ENCODE data around the gene SSMEM1.
"Not testable (repeated sequence)": the region's sequence is repeated elsewhere in the genome, so short reads cannot be mapped to it uniquely, and the experiment has no call there.

Gene SSMEM1, protein sequence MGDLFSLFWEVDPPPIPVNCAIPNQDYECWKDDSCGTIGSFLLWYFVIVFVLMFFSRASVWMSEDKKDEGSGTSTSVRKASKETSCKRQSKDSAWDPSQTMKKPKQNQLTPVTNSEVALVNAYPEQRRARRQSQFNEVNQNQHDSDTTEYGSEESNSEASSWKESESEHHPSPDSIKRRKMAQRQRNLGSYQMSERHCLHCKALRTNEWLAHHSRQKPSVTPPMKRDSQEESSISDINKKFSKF

DNA sequence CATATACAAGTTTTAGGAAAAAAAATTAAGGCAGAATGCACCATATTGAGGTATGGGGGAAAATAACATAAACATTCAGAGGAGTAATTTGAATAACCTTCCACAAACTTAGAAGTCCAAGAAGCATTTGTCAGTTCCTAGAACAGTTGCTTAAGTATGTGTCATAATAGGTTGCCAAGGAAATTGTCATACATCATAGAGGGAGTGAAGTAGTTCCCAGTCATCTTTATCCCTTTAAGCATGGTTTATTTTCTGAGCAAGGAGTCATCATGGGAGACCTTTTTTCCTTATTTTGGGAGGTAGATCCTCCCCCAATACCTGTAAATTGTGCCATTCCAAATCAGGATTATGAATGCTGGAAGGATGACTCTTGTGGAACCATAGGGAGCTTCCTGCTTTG is at the start of gene SSMEM1:
TSS of gene SSMEM1 (plus strand) at position 219 of the 400 bp plus-strand sequence. CDS start at position 270, 51 bp downstream.
- no peak within 1 kb of the TSS for H3K4me3 Mint-ChIP-seq
- H3K27ac Mint-ChIP-seq = no peak within 1 kb of the TSS
- CTCF ChIA-PET = no interaction called here

DNA sequence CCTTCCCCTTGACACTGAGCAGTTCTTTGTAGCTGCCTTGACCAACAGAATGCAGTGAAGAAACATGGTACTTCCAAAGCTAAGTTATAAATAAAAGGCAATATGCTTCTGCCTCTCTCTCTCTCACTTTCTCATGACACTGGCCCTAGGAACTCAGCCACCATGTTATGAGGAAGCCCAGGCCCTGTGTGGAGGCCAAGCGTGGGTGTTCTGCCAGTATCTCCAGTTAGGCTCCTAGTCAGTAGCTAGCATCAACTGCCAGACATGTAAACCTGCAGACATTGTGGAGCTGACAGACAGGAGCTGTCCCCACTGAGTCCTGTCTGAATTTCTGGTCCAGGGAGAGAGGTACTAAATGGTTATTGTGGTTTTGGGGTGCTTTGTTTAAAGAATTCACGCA is 47.6 kb upstream of the SSMEM1 start:
- DNase-seq = no peak
- Mint-ChIP-seq H3K36me3 (peaks cover 49% of the 10 kb centered on the region), H3K27ac (no peak overlapping the region), H3K9me3 (no peaks in the 10 kb centered on the region), H3K4me3 (no peak overlapping the region), H3K4me1 (no peaks in the 10 kb centered on the region), H3K27me3 (peaks cover 4% of the 10 kb centered on the region)
- CTCF ChIA-PET = no interaction called here

More for the DNA sequence above, at the start of gene SSMEM1:
- Mint-ChIP-seq H3K27me3 (peaks cover 4% of the 10 kb centered on the region), H3K9me3 (no peaks in the 10 kb centered on the region), H3K36me3 (peaks cover 10% of the 10 kb centered on the region), H3K4me1 (peaks cover 26% of the 10 kb centered on the region)
- DNase-seq = no peak

DNA sequence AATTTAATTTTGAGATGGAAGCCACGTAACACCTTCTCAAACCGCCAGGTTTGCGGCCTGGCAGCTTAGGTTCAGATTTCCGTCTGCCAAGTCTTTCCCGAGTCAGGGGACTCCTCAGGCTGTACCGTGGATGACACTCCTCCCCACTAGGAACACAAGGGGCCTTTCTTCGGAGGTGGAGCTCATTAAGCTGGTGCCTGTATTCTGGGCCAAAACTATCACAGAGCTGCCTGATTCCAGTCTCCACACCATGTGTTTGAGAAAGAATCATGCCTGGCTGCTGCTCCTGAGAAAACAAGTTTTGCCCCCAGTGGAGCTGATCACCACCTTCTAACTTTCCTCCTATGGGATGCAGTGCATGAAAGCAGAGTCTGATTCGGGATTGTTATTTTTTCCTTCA is 47.2 kb upstream of the SSMEM1 start:
- H3K9me3 Mint-ChIP-seq = no peaks in the 10 kb centered on the region
- H3K4me1 Mint-ChIP-seq = no peaks in the 10 kb centered on the region
- no peak overlapping the region for H3K4me3 Mint-ChIP-seq
- H3K27me3 Mint-ChIP-seq = peaks cover 4% of the 10 kb centered on the region
- H3K36me3 Mint-ChIP-seq = peaks cover 49% of the 10 kb centered on the region
- no peak for DNase-seq
- CTCF ChIA-PET = no interaction called here
- H3K27ac Mint-ChIP-seq = no peak overlapping the region

DNA sequence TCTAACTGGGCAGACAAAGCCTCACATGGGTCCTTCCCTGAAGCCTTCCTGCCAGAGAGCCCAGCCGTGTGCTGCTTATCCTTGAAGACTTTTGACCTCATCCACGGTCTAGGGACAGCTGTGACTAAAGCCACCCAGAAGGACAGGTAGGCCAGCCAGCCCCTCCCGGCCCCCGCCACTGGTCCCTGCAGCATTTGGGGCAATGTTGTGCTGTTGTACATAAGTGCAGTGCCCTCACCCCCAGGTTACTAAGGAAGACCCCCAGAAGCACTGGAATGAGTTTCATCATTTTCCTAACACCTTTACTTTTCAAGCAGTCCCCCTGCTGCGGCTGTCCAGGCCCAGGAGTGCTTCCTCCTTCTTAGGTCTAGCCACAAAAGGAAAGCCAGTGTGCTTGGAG is 45.5 kb upstream of the SSMEM1 start:
- H3K36me3 Mint-ChIP-seq = peaks cover 49% of the 10 kb centered on the region
- no peaks in the 10 kb centered on the region for H3K9me3 Mint-ChIP-seq
- no peak for DNase-seq

DNA sequence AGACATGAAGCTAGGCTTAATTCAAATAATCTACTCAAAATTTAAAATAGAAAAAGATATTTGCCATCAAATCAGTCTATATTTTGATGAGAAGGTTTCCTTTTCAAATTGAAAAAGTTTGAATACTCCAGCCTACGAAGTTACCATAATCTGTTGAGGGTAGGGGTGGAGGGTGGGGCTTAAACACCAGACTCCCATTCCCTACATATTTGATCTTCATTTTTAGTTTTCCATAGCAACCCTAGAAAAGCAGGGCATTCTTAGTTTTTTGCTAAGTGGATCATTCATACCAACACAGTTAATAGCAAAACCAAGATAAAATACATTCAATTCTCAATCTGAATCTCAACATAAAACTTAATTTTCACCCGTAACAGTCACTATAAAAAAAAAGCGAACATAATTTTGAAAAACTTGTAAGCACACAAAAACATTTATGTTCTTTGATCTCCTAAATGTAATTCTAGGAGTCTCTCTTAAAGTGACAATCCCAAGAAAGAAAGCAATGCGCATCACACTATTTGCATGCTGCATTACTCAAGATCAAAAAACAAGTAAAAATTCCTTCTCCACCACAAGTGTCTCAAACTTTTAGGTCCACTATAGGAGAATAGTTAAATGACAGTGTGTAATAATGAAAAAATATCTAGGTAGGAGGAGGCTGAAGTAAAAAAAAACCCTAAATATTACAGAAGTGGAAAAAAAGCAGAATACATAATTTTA is 33.3 kb upstream of the SSMEM1 start:
- DNase-seq = no peak
- peaks cover 30% of the 10 kb centered on the region for H3K36me3 Mint-ChIP-seq
- no peaks in the 10 kb centered on the region for H3K27me3 Mint-ChIP-seq
- no peak overlapping the region for H3K27ac Mint-ChIP-seq
- no peaks in the 10 kb centered on the region for H3K4me1 Mint-ChIP-seq
- CTCF ChIA-PET = no interaction called here
- H3K4me3 Mint-ChIP-seq = no peak overlapping the region
- H3K9me3 Mint-ChIP-seq = no peaks in the 10 kb centered on the region

More for the DNA sequence above, 45.5 kb upstream of the SSMEM1 start:
- Mint-ChIP-seq H3K27ac (no peak overlapping the region), H3K4me3 (no peak overlapping the region), H3K4me1 (no peaks in the 10 kb centered on the region), H3K27me3 (no peaks in the 10 kb centered on the region)
- CTCF ChIA-PET = no interaction called here

DNA sequence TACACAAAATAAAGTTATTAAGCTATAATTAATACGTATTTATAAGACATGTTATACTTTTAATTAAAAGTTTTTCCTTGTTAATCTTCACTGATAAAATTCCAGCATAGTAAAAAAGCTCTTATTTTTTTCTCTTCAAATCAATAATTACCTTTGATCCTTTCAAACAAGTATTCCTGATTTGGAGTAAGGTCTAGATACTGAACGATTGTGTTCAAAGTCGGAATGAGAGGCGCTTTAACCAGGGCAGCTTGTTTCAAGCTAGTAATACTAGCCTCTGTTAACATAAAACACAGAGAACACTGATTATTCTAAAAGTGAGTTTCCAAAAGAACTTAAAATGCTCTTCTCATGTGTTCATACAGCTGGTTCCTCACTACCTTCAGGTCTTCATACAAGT is 29.4 kb upstream of the SSMEM1 start:
- Mint-ChIP-seq H3K27ac (no peak overlapping the region), H3K36me3 (peaks cover 38% of the 10 kb centered on the region), H3K4me3 (no peak overlapping the region), H3K27me3 (no peaks in the 10 kb centered on the region), H3K9me3 (no peaks in the 10 kb centered on the region), H3K4me1 (no peaks in the 10 kb centered on the region)
- CTCF ChIA-PET = interaction anchor here (1.3 kb wide), 1 partner anchor 27 kb away, joined by 3 read pairs; the partner anchor contains the start of gene TMEM209
- DNase-seq = no peak

DNA sequence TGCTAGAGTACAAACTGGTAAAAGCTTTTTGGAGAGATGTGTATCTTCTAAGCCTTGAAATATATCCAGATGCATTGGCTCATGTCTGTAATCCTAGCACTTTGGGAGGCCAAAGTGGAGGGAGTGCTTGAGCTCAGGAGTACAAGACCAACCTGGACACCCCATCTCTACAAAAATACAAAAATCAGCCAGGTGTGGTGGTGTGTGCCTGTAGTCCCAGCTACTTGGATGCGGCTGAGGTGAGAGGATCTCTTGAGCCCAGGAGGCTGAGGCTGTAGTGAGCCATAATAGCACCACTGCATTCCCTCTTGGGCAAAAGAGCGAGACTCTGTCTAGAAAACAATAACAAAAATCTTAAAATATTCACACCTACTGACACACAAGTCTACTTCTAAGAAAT is 28.0 kb upstream of the SSMEM1 start:
- H3K4me3 Mint-ChIP-seq = no peak overlapping the region
- H3K9me3 Mint-ChIP-seq = no peaks in the 10 kb centered on the region
- peaks cover 38% of the 10 kb centered on the region for H3K36me3 Mint-ChIP-seq
- no peaks in the 10 kb centered on the region for H3K27me3 Mint-ChIP-seq
- peaks cover 2% of the 10 kb centered on the region for H3K4me1 Mint-ChIP-seq
- H3K27ac Mint-ChIP-seq = no peak overlapping the region
- DNase-seq = no peak
- CTCF ChIA-PET = interaction anchor here (0.6 kb wide), 1 partner anchor 159 kb away, joined by 5 read pairs; no protein-coding TSS in a partner anchor

DNA sequence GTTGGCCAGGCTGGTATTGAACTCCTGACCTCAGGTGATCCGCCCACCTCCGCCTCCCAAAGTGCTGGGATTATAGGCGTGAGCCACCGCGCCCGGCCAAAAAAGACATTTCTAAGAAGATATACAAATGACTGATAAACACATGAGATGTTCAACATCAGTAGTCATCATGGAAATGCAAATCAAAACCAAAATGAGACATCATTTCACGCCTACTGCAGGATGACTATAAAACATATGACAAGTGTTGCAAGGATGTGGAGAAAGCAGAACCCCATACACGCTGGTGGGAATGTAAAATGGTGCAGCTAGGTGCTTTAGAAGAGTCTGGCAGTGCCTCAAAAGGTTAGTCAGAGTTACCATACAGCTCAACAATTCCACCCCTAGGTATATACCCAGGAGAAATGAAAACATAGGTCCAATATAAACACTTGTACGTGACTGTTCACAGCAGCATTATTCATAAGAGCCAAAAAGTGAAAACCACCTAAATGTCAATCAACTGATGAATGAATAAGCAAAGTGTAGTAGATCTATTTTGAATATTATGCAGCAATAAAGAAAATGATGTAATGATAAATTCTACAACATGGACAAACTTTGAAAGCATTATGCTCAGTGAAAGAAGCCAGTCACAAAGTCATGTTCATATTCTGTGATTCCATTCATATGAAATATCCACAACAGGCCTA is 26.9 kb upstream of the SSMEM1 start:
- no peak overlapping the region for H3K4me3 Mint-ChIP-seq

DNA sequence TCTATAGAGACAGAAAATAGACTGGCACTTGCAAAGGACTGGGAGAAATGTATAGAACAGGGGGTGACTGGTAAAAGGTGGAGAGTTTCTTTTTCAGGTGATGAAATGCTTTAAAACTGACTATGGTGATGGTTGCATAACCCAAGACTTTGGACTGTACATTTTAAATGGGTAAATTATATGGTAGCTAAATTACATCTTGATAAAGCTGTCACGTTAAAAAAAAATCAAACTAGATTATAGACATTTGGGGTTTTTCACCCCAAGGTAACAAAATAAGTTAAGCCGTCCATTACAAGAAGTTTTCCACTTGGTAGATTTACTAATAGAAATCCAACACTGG is 26.4 kb upstream of the SSMEM1 start:
- Mint-ChIP-seq H3K4me3 (no peak overlapping the region), H3K27me3 (no peaks in the 10 kb centered on the region), H3K27ac (no peak overlapping the region), H3K36me3 (peaks cover 37% of the 10 kb centered on the region), H3K9me3 (no peaks in the 10 kb centered on the region), H3K4me1 (peaks cover 2% of the 10 kb centered on the region)
- DNase-seq = no peak
- CTCF ChIA-PET = interaction anchor here (1.1 kb wide), 1 partner anchor 97 kb away, joined by 3 read pairs; no protein-coding TSS in a partner anchor

More for the DNA sequence above, 26.9 kb upstream of the SSMEM1 start:
- no peak for DNase-seq
- CTCF ChIA-PET = no interaction called here
- Mint-ChIP-seq H3K36me3 (peaks cover 37% of the 10 kb centered on the region), H3K9me3 (no peaks in the 10 kb centered on the region), H3K27ac (no peak overlapping the region), H3K4me1 (peaks cover 2% of the 10 kb centered on the region), H3K27me3 (no peaks in the 10 kb centered on the region)

DNA sequence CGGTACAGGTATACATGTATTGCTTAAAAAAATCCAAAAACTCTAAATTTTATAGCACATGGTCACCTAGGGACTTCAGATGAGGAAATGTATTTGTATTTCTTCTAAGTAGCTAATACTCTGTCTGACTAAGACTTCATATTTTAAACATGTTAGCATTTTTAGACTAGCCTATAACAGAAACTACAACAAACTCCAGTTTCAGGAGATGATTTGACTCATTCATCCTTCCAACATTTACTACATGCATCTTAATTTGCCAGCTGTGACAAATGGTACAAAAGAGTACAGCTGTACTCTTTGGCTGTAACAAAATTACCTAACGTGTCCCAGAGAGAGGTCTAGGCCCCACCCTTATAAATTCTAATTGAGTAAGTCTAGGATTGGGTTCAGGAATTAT is 24.7 kb upstream of the SSMEM1 start:
- Mint-ChIP-seq H3K36me3 (peaks cover 46% of the 10 kb centered on the region), H3K27ac (no peak overlapping the region), H3K27me3 (no peaks in the 10 kb centered on the region), H3K4me1 (peaks cover 2% of the 10 kb centered on the region), H3K9me3 (no peaks in the 10 kb centered on the region), H3K4me3 (no peak overlapping the region)
- CTCF ChIA-PET = interaction anchor here (0.6 kb wide), 1 partner anchor 27 kb away, joined by 3 read pairs; no protein-coding TSS in a partner anchor
- no peak for DNase-seq

DNA sequence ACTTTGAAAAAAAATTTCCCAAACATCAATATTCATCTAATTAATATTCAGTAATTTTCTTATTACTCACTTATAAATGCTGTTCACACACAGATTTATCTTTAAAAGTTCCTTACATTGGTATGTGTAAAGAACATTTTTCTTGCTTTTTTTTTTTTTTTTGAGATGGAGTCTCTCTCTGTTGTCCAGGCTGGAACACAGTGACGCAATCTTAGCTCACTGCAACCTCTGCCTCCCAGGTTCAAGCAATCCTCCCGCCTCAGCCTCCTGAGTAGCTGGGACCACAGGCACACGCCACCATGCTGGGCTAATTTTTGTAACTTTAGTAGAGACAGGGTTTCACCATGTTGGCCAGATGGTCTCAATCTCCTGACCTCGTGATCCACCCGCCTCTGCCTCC is 23.3 kb upstream of the SSMEM1 start:
- peaks cover 48% of the 10 kb centered on the region for H3K36me3 Mint-ChIP-seq
- H3K27ac Mint-ChIP-seq, H3K4me1 Mint-ChIP-seq, H3K9me3 Mint-ChIP-seq, H3K27me3 Mint-ChIP-seq, DNase-seq, H3K4me3 Mint-ChIP-seq: not testable (repeated sequence)
- CTCF ChIA-PET = interaction anchor here (1.5 kb wide), 1 partner anchor 57 kb away, joined by 4 read pairs; no protein-coding TSS in a partner anchor

DNA sequence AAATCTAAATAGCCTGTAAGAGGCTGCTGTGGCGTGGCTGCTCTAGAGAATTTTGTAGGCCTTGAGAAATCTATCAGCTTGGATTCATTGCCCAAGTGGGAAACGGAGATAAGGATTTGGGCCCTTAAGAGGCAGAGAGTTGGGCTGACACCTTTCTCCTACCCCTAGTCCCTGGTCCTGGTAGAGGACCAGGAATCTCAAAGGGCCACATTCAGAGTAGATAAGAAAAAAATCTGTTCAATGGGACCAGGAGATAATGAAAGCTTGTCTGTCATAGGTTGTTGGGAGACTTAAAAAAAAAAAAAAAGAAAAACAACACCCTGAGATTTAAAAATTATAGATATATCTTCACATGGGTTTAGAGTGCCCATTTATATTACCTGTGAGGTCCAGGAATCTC is 20.3 kb upstream of the SSMEM1 start:
- Mint-ChIP-seq H3K9me3 (no peaks in the 10 kb centered on the region), H3K4me1 (peaks cover 2% of the 10 kb centered on the region), H3K36me3 (peaks cover 45% of the 10 kb centered on the region), H3K27me3 (no peaks in the 10 kb centered on the region), H3K27ac (no peak overlapping the region), H3K4me3 (no peak overlapping the region)
- CTCF ChIA-PET = no interaction called here
- DNase-seq = no peak

DNA sequence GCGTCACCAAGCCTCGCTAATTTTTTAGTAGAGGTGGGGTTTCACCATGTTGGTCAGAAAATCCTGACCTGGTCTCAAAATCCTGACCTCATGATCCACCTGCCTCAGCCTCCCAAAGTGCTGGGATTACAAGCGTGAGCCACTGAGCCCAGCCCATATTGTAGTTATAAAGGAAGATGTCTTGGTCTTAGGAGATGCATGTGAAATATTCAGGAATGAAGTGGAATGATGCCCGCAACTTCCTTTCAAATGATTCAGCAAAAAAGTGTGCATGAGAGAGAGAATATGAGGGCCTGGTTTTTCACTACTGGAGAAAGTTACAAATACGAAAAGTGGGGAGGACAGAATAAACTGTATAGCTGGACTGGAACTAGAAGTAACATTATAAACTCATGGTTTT is 18.3 kb upstream of the SSMEM1 start:
- no peaks in the 10 kb centered on the region for H3K9me3 Mint-ChIP-seq
- CTCF ChIA-PET = no interaction called here
- H3K27ac Mint-ChIP-seq = no peak overlapping the region
- no peak for DNase-seq
- no peaks in the 10 kb centered on the region for H3K27me3 Mint-ChIP-seq
- no peak overlapping the region for H3K4me3 Mint-ChIP-seq
- H3K4me1 Mint-ChIP-seq = no peaks in the 10 kb centered on the region
- H3K36me3 Mint-ChIP-seq = peaks cover 37% of the 10 kb centered on the region

DNA sequence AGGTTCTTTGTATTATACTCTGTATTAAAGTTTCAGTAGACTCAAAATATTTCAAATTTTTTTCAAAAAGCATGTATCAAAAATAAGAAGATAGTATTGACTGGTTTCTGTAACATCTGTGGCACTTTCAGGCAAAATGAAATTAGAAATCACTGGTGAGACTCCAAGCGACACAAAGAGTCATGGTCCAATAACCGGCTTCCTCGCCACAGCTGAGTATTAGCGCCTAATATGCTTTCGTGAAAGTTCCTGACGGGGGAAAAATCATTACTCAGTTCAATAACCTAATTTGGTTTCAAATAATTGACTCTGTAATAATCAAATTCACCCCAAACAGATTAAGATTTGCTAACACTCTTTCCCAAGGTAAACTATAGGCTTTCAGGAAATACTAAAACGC is 15.9 kb upstream of the SSMEM1 start:
- CTCF ChIA-PET = interaction anchor here (0.5 kb wide), 1 partner anchor 10 kb away, joined by 3 read pairs; no protein-coding TSS in a partner anchor
- no peak overlapping the region for H3K27ac Mint-ChIP-seq
- DNase-seq = no peak
- H3K4me1 Mint-ChIP-seq = no peaks in the 10 kb centered on the region
- no peak overlapping the region for H3K4me3 Mint-ChIP-seq
- no peaks in the 10 kb centered on the region for H3K27me3 Mint-ChIP-seq
- no peaks in the 10 kb centered on the region for H3K9me3 Mint-ChIP-seq
- H3K36me3 Mint-ChIP-seq = peaks cover 40% of the 10 kb centered on the region

Data from activated naive CD4-positive, alpha-beta T cell treated with anti-CD3 and anti-CD28 coated beads, Interleukin-2, amount 10 ng/mL, durations not matched to agents 7 days and 5 days (primary cell).